Measurements from ENCODE around the gene ABHD16A.

ABHD16A gene

GRCh38 chr6:31730631-31731086 lies 27.5 kb upstream of the ABHD16A start:
- DNase-seq = no peak

- DNase-seq = peak; percentile 49
Observed at GRCh38 chr6:31729979-31730630, 27.0 kb upstream of the ABHD16A start.

- peak; percentile 72 for DNase-seq
Observed at GRCh38 chr6:31729515-31729978, 26.4 kb upstream of the ABHD16A start.

- DNase-seq = no peak
Observed at GRCh38 chr6:31728767-31729514, 25.8 kb upstream of the ABHD16A start, which contains the start of gene DDAH2. Gene DDAH2, minus strand, starts transcription at chr6:31729299. Its CDS starts 138 bp downstream, at chr6:31729161.

- DNase-seq = no peak
Observed at GRCh38 chr6:31727717-31728671, 24.9 kb upstream of the ABHD16A start.

- no peak for DNase-seq
Observed at GRCh38 chr6:31727034-31727716, 24.1 kb upstream of the ABHD16A start.

- no peak for DNase-seq
Observed at GRCh38 chr6:31725502-31726350, 22.6 kb upstream of the ABHD16A start.

- DNase-seq = no peak
Observed at GRCh38 chr6:31723980-31724691, 21.0 kb upstream of the ABHD16A start.

GRCh38 chr6:31723245-31723979 lies 20.3 kb upstream of the ABHD16A start, which contains the start of gene MPIG6B:
Gene MPIG6B, plus strand, starts transcription at chr6:31723373. Its CDS starts 11 bp downstream, at chr6:31723384.
- no peak for DNase-seq

- DNase-seq = no peak
Observed at GRCh38 chr6:31722173-31722572, 19.0 kb upstream of the ABHD16A start.

GRCh38 chr6:31721351-31722020 lies 18.4 kb upstream of the ABHD16A start, which contains the start of gene LY6G6C:
Gene LY6G6C, minus strand, starts transcription at chr6:31721746. Its CDS starts 67 bp downstream, at chr6:31721679.
- DNase-seq = no peak

GRCh38 chr6:31720196-31720770 lies 17.2 kb upstream of the ABHD16A start:
- no peak for DNase-seq

GRCh38 chr6:31719001-31719400 lies 15.9 kb upstream of the ABHD16A start:
- no peak for DNase-seq

GRCh38 chr6:31718265-31718664 lies 15.1 kb upstream of the ABHD16A start:
- no peak for DNase-seq

GRCh38 chr6:31717499-31718222 lies 14.5 kb upstream of the ABHD16A start:
- DNase-seq = no peak

- DNase-seq = no peak
Observed at GRCh38 chr6:31715022-31715958, 12.2 kb upstream of the ABHD16A start, which contains the start of gene LY6G6D. Gene LY6G6D, plus strand, starts transcription at chr6:31715348. Its CDS starts 8 bp downstream, at chr6:31715356.
